GM21390 (cell line): ENCODE results near the gene SORBS1.

Experiments used
- ATAC-seq: cut with Tn5 transposase; IDR thresholded peaks from one replicate; pipeline ENCODE4 v1.9.1; 2021; ENCODE audit not compliant: unreplicated experiment

Gene SORBS1

GRCh38 chr10:95303950-95304349 is 257.2 kb downstream of the SORBS1 start:
- no peak for ATAC-seq

GRCh38 chr10:95303535-95303934 is 257.6 kb downstream of the SORBS1 start:
- no peak for ATAC-seq

DNA sequence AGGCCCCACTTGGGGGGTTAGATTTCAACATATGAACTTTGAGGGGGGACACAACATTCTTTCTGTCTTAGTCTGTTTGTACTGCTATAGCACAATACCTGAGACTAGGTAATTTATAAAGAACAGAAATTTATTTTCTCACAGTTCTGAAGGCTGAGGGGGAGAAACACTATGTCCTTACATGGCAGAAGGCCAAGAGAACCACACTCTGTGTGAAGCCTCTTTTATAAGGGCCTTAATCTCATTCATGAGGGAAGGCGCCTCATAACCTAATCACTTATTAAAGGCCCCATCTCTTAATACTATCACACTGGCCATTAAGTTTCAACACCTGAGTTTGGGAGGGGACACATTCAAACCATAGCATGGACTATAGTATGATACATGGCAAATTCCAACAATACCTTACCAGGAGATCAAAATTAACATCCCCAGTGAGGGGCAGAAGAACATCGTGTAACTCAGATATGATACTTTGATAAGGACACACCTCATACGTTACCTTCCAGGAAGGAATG is 261.1 kb downstream of the SORBS1 start:
- no peak for ATAC-seq

DNA sequence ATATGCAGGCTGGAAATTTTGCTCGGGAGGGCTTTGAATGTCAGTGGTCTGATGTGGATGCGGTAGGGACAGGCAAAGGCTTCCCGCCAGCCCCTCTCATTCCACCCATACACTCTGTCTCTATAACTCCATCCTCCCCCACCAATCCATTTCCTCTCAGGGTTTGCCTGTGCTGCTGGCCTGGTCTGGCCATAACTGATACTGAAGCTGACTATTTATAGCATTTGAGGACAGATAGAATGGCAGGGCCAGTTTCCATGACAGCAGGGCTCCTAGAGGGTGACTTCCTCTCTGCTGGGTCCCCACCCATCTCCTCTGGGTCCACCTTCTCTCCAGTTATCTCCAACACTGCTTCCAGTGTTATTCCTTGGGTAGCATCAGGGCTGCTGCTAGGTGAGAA is 263.8 kb downstream of the SORBS1 start:
- ATAC-seq = peak; percentile 35

- no peak for ATAC-seq
Observed at GRCh38 chr10:95296764-95297163, 264.4 kb downstream of the SORBS1 start.

GRCh38 chr10:95295031-95295755 is 266.0 kb downstream of the SORBS1 start:
- peak; percentile 72 for ATAC-seq

DNA sequence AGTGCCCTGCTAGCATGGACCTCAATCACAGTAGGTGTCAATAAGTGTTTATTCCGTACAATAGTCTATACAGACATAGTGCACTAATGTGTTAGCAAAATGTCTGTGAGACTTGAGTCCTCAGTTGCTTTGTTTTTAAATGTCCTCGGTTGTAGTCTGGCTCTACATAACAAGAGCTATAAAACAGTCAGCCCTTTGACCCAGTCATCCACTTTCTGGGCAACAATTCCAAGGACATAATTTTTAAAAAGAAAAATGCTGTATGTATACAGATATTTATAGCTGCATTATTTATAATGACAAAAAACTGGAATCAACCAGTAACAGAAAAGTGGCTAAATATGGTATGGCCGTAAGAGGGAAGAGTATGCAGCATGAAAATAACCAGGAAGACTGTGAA is 267.5 kb downstream of the SORBS1 start:
- ATAC-seq = no peak

DNA sequence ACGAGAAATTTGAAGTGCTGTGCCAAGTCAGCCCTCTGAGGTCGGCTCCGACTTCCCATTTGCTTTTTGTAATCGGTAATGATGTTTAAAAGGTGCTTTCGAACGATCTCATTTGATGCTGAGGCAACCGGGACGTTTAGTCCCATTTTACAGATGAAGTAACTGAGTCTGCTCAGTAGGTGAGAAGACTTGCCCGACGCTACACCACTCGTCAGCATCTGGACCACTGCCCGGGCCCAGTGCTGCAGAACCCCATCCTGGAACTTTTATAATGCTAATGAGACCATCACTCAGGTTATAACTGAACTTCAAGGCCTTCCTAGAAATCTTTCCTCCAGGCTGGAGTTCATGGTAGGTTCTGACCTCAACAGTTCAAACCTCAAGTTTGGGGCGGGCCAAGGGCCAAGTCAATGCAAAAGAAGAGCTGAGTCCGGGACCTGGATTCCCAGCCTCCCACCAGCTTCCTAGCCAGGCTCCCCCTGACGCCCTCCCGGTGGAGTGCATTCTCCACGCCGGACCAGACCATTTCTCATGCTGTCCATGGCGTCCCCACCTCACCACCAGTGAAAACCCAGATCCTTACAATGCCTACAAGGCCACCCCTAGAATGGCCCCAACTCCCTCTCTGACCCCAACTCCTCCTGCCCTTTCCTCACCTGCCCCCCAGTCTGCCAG is 269.7 kb downstream of the SORBS1 start:
- ATAC-seq = no peak

DNA sequence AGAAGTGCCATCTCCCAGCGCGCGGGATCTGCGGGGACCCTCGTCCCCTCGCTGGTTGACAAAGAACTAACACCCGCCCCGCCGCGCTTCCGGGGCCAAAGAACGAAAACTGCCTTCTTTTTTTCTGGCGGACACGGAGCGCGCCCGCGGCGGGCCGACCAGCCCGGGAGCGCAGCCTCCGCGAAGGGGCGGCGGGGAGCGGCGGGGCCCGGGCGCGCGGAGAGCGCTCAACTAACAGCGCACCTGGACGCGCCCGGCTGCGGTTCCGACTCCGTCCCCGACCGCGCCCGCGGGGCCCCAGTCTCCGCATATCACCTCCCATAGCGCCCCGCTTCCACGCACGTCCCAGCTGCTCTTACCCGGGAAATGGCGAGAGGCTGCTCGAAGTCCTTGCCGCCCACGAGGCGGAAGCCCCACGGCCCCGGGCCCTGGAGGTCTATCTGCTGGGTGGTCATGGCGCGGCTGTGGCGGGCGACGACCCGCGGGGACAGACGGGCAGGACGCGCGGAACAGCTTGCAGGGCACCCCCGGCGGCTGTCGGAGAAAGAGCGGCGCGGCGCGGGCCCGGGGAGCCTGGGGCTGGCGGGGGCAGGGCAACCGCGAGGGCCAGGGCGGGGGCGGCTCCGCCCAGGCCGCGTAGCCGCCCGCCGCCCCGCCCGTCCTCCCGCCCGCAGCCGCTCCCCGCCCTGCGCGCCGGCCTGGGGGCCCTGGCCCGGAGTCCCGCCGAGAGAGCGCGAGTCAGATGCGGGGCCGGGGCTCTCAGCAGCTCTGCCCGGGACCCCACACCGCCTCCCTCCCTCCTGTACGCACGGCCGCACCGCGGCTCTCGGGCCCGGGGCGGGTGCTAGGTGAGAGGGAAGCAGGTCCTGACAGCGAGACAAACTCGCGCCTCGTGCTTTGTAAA is 270.5 kb downstream of the SORBS1 start, which contains the start of gene PDLIM1:
TSS of gene PDLIM1 (minus strand) at position 543 of the 904 bp plus-strand sequence. CDS start at position 455, 88 bp downstream.
- peak; percentile 36 for ATAC-seq

- no peak for ATAC-seq
Observed at GRCh38 chr10:95289921-95290421, 271.2 kb downstream of the SORBS1 start.

DNA sequence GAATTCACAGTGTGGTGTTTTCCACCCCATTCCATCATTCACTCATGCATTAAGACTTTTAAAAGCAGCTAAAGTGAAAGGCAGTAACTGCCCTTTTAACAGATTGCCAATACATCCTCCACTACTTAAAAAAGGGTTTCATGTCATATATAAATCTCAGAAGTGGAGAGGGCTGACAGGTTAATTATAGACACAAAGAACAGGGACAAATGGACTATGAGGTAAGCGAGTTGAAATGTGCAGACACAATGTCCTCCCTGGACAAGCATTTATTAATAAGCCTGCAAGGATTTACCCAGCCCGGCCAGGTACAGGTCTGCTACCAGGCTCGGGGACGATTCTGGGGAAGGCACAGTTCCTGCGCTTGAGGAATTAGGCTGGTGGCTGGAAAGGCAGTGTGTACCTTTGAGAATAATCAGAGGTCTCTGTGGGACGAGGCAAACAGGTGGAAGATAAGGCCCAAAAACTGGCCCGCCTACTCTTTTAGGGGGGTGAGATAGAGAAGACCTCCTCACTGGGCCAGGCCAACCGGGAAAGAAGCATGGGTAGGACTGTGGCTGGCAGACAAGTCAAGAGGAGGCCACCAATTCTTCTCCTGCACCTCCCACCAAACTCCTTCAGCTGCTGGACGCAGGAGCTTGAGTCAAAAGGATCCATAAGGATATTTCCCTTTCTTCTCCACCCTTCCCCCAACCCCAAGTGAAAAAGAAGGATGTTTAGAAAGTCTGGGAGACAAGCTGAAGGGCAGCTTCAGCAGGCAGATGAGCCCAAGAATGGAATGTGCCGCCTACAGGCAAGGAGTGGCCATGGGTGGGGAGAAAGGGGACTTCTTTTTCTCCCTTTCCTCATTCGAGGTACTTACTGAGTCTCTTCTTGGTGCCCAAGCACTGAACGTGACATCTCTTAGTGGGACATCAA is 271.9 kb downstream of the SORBS1 start:
- no peak for ATAC-seq

GRCh38 chr10:95288303-95288702 is 272.9 kb downstream of the SORBS1 start:
- ATAC-seq = no peak

GRCh38 chr10:95287281-95287680 is 273.9 kb downstream of the SORBS1 start:
- no peak for ATAC-seq

DNA sequence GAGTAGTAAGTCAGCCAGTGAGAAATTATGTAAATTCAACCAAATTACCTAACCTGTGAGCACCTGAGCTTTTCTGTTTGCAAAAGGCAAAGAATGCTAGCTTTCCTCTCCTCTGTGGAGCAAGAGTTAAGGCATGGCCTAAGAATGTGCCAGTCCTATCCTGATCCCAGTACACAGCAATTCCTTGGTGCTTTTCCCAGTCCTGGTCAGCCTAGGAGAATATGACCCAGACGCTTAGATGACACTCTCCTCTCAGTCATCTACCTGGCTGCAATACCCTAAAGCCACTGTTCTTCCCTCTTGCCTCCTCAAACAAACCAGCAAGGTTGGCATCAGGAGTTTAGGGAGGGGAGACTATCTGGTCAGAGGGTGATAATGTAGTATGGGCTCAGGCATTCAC is 274.5 kb downstream of the SORBS1 start:
- no peak for ATAC-seq

GRCh38 chr10:95285556-95285955 is 275.6 kb downstream of the SORBS1 start:
- no peak for ATAC-seq

DNA sequence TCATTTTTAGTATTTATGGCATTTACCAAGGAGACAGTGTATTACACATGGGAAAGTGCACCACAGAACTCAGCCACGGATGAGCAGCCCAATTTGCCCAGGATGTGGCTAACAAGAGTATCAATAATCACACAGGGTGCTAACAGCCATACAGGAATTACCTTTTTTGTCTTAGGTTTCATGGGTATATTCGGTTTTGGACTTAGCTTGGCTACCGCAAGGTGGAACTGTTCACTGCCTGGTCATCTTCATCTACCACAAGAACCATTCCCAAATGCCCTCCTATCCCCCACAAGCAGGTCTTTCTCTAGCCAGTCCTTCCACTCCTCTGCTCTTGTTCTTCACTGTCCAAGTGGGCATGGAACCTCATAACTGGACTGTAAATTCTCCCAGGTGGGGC is 276.4 kb downstream of the SORBS1 start:
- ATAC-seq = peak; percentile 60

DNA sequence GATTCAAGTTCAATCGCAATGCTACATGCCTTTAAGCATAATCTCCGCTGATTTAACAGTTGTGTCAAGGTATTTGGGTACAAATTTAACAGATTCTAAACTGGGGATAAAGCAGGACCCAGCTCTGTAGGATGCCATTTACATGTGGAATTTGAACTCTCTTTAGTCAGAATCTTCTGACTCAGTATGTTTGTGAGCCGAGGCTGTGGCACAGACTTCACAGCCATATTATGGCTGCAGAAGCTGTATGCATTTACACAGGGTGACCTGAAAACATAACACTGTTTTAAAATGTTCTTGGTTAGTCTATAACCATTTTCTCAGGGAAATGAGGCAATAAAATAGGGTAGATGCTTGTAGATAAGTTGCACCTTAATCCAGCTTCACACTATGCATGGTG is 279.1 kb downstream of the SORBS1 start:
- no peak for ATAC-seq

GRCh38 chr10:95281206-95281605 is 280.0 kb downstream of the SORBS1 start:
- ATAC-seq = no peak

DNA sequence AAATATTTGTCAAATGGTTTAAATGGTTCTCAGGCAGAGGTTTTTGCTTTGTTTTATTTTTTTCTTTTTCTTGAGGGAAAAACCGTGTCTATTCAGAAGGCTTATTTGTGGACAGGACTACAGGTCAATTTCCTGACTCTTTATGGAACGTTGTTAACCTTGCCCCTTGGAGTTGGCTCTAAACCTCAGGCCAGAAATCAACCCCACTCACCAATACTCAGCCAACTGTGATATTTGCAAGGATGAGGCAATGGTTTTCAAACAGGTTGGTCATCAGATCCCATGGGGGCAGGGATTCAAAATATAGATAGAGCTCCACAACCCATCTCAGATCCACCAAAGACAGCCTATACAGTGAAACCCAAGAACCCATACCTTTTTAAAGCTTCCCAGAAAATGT is 280.5 kb downstream of the SORBS1 start:
- ATAC-seq = no peak
